ENCODE measurements around the gene SRGAP3.

- TF ChIP-seq POLR2A (IDR thresholded peaks at IDR 0.05): no peak
- TF ChIP-seq CTCF (IDR thresholded peaks at IDR 0.05): no peak
Measured at GRCh38 chr3:9008550-9009255, 240.7 kb downstream of the SRGAP3 start.
